HEK293 (cell line): ENCODE measurements around the gene FEV.

ENCODE experiments used
- CTCF ChIA-PET: fragments of 350-600 bp; formaldehyde crosslinking; extraction: SDS; loops from one replicate; lab custom pipeline; 2021; ENCODE audit warnings: antibody characterized with exemption; lab: Yijun Ruan, JAX
- POLR2A ChIA-PET: fragments of 300-600 bp; formaldehyde crosslinking; extraction: SDS; loops from one replicate; lab custom pipeline; 2020; ENCODE audit warnings: antibody characterized with exemption, inconsistent platforms; lab: Yijun Ruan, JAX
- H3K27ac ChIP-seq: fragments of 200-500 bp; sonication (Bioruptor generic); 2 replicates; pipeline ENCODE4 v1.5.1; 2014; ENCODE audit warnings: low read depth, low read length, control low read depth, inconsistent platforms; ENCODE audit errors: extremely low read depth
- H3K36me3 ChIP-seq, 2 experiments: fragments of 200-500 bp in 1 of 2; sonication (Bioruptor generic) in 1 of 2; 1 replicate in 1 of 2; 2 replicates in 1 of 2; pipeline ENCODE4 v1.5.1; 2014 to 2017; ENCODE audit warnings: inconsistent platforms in 2 of 2, low read length in 2 of 2; ENCODE audit not compliant: control insufficient read depth in 2 of 2, insufficient read depth in 1 of 2
- H3K4me1 ChIP-seq: fragments of 200-500 bp; sonication (Bioruptor generic); 2 replicates; pipeline ENCODE4 v1.5.1; 2014; ENCODE audit warnings: mild to moderate bottlenecking, low read length, inconsistent platforms; ENCODE audit not compliant: control insufficient read depth, insufficient read depth
- H3K4me3 ChIP-seq: 2 replicates; pipeline ENCODE4 v1.5.1; 2011; ENCODE audit warnings: low read depth, mild to moderate bottlenecking, control low read depth, low read length, moderate library complexity
- H3K9me3 ChIP-seq: fragments of 200-500 bp; sonication (Bioruptor generic); 2 replicates; pipeline ENCODE4 v1.5.1; 2014; ENCODE audit warnings: low read depth, low read length, inconsistent platforms; ENCODE audit not compliant: control insufficient read depth, insufficient read depth
- IKZF3 ChIP-seq: fragments of 450-650 bp; IDR thresholded peaks from 2 replicates; pipeline ENCODE4 v1.5.0; 2018; ENCODE audit warnings: missing biosample characterization, mild to moderate bottlenecking, missing genetic modification characterization, moderate library complexity
- KLF1 ChIP-seq: fragments of 450-650 bp; formaldehyde crosslinking; IDR thresholded peaks from 2 replicates; pipeline ENCODE4 v1.5.1; 2016; ENCODE audit warnings: missing biosample characterization, missing genetic modification characterization
- KLF9 ChIP-seq: fragments of 450-650 bp; formaldehyde crosslinking; IDR thresholded peaks from 2 replicates; pipeline ENCODE4 v1.5.1; 2016; ENCODE audit warnings: missing biosample characterization, missing genetic modification characterization, low read depth
- MZF1 ChIP-seq: fragments of 450-650 bp; formaldehyde crosslinking; IDR thresholded peaks from 2 replicates; pipeline ENCODE4 v1.5.1; 2017; ENCODE audit warnings: missing biosample characterization, missing genetic modification characterization, borderline replicate concordance
- PRDM10 ChIP-seq: fragments of 450-650 bp; formaldehyde crosslinking; IDR thresholded peaks from 2 replicates; pipeline ENCODE4 v1.5.1; 2016; ENCODE audit warnings: missing biosample characterization, missing genetic modification characterization
- PRDM6 ChIP-seq: fragments of 450-650 bp; formaldehyde crosslinking; IDR thresholded peaks from 2 replicates; pipeline ENCODE4 v1.5.1; 2017; ENCODE audit warnings: missing biosample characterization, missing genetic modification characterization
- REST ChIP-seq: fragments of 450-650 bp; formaldehyde crosslinking; IDR thresholded peaks from 2 replicates; pipeline ENCODE4 v1.5.1; 2016; ENCODE audit warnings: missing biosample characterization, missing genetic modification characterization
- SP2 ChIP-seq: fragments of 450-650 bp; formaldehyde crosslinking; IDR thresholded peaks from 2 replicates; pipeline ENCODE4 v1.5.1; 2016; ENCODE audit warnings: missing biosample characterization, missing genetic modification characterization
- ZIC2 ChIP-seq: fragments of 450-650 bp; formaldehyde crosslinking; IDR thresholded peaks from 2 replicates; pipeline ENCODE4 v1.5.1; 2016; ENCODE audit warnings: missing biosample characterization, missing genetic modification characterization
- ZNF133 ChIP-seq: fragments of 450-650 bp; formaldehyde crosslinking; IDR thresholded peaks from 2 replicates; pipeline ENCODE4 v1.5.1; 2016; ENCODE audit warnings: missing biosample characterization, missing genetic modification characterization
- ZNF18 ChIP-seq: fragments of 450-650 bp; formaldehyde crosslinking; IDR thresholded peaks from 2 replicates; pipeline ENCODE4 v1.5.1; 2016; ENCODE audit warnings: missing biosample characterization, missing genetic modification characterization
- ZNF280D ChIP-seq: fragments of 450-650 bp; formaldehyde crosslinking; IDR thresholded peaks from 2 replicates; pipeline ENCODE4 v1.5.1; 2016; ENCODE audit warnings: missing biosample characterization, missing genetic modification characterization
- ZNF423 ChIP-seq: fragments of 450-650 bp; formaldehyde crosslinking; IDR thresholded peaks from 2 replicates; pipeline ENCODE4 v1.5.1; 2016; ENCODE audit warnings: missing biosample characterization, missing genetic modification characterization
- ZNF473 ChIP-seq: fragments of 450-650 bp; formaldehyde crosslinking; IDR thresholded peaks from 2 replicates; pipeline ENCODE4 v1.5.1; 2017; ENCODE audit warnings: missing biosample characterization, missing genetic modification characterization
- ZNF529 ChIP-seq: fragments of 450-650 bp; formaldehyde crosslinking; IDR thresholded peaks from 2 replicates; pipeline ENCODE4 v1.5.1; 2017; ENCODE audit warnings: missing genetic modification characterization, missing biosample characterization; ENCODE audit not compliant: insufficient replicate concordance
- ZNF558 ChIP-seq: fragments of 450-650 bp; formaldehyde crosslinking; IDR thresholded peaks from 2 replicates; pipeline ENCODE4 v1.5.1; 2016; ENCODE audit warnings: missing biosample characterization, missing genetic modification characterization
- ZNF639 ChIP-seq: fragments of 450-650 bp; formaldehyde crosslinking; IDR thresholded peaks from 2 replicates; pipeline ENCODE4 v1.5.1; 2016; ENCODE audit warnings: missing biosample characterization, missing genetic modification characterization
- ZNF701 ChIP-seq: fragments of 450-650 bp; formaldehyde crosslinking; IDR thresholded peaks from 2 replicates; pipeline ENCODE4 v1.5.1; 2016; ENCODE audit warnings: missing biosample characterization, missing genetic modification characterization
- ZNF76 ChIP-seq: fragments of 450-650 bp; formaldehyde crosslinking; IDR thresholded peaks from 2 replicates; pipeline ENCODE4; 2016; ENCODE audit warnings: low read depth, missing biosample characterization, missing genetic modification characterization, borderline replicate concordance
- ZSCAN23 ChIP-seq: fragments of 450-650 bp; formaldehyde crosslinking; IDR thresholded peaks from 2 replicates; pipeline ENCODE4 v1.5.1; 2016; ENCODE audit warnings: missing biosample characterization, missing genetic modification characterization
- ZSCAN30 ChIP-seq: fragments of 450-650 bp; IDR thresholded peaks from 2 replicates; pipeline ENCODE4 v1.5.1; 2018; ENCODE audit warnings: missing biosample characterization, mild to moderate bottlenecking, missing genetic modification characterization, moderate library complexity

Gene FEV

GRCh38 chr2:218957671-218958070, 27.3 kb downstream of the FEV start:
- no peak overlapping the region for H3K27ac ChIP-seq
- H3K4me3 ChIP-seq = no peak overlapping the region
- ChIA-PET CTCF (interaction anchor here (0.6 to 1.5 kb wide), 5 partner anchors 22 to 411 kb away, joined by 3 to 5 read pairs (median 3); no protein-coding TSS in a partner anchor), POLR2A (no interaction called here)
- H3K9me3 ChIP-seq = no peaks in the 10 kb centered on the region
- H3K36me3 ChIP-seq = no peaks in the 10 kb centered on the region
- peaks cover 9% of the 10 kb centered on the region for H3K4me1 ChIP-seq
- TF ChIP-seq ZNF701 (no peak), ZNF473 (tag by site-specific recombination) (no peak), KLF9 (tag by site-specific recombination) (no peak), ZSCAN30 (tag by site-specific recombination) (no peak), SP2 (tag by site-specific recombination) (no peak), KLF1 (tag by site-specific recombination) (no peak), ZSCAN23 (tag by site-specific recombination) (no peak), ZIC2 (tag by site-specific recombination) (no peak), ZNF133 (tag by site-specific recombination) (no peak), ZNF558 (tag by site-specific recombination) (no peak), ZNF18 (tag by site-specific recombination) (no peak), MZF1 (tag by site-specific recombination) (no peak), REST (tag by site-specific recombination) (no peak), PRDM6 (tag by site-specific recombination) (no peak), ZNF423 (no peak)

GRCh38 chr2:218956039-218956438, 28.9 kb downstream of the FEV start:
- no peak overlapping the region for H3K27ac ChIP-seq
- TF ChIP-seq IKZF3 (tag by site-specific recombination) = no peak
- no peak for TF ChIP-seq ZNF280D (tag by site-specific recombination)
- no peak for TF ChIP-seq ZNF529 (tag by site-specific recombination)
- TF ChIP-seq ZNF76 = no peak
- no peak for TF ChIP-seq ZNF639 (tag by site-specific recombination)
- TF ChIP-seq PRDM10 (tag by site-specific recombination) = no peak

More at GRCh38 chr2:218956039-218956438, 28.9 kb downstream of the FEV start:
- ChIA-PET POLR2A (no interaction called here), CTCF (interaction anchor here (0.7 to 2.1 kb wide), 4 partner anchors 14 to 80 kb away, joined by 3 to 9 read pairs (median 4); no protein-coding TSS in a partner anchor)
- Histone ChIP-seq H3K4me3 (no peak overlapping the region), H3K36me3 (no peaks in the 10 kb centered on the region), H3K9me3 (no peaks in the 10 kb centered on the region), H3K4me1 (peaks cover 8% of the 10 kb centered on the region)
